KBM-7 (cell line): ENCODE results near the gene RGS16.

Source experiments
- DNase-seq: peaks from one replicate; pipeline ENCODE4 v3.0.0-alpha.2; 2015
- in situ Hi-C: fragments of 300-500 bp; cut with MboI; formaldehyde crosslinking; loops from 2 replicates; pipeline ENCODE4 v1.14.3; 2020; ENCODE audit warnings: low sequenced_read_pairs, low pct_unique_long_range_greater_than_20kb, mixed read lengths

RGS16 gene

DNA sequence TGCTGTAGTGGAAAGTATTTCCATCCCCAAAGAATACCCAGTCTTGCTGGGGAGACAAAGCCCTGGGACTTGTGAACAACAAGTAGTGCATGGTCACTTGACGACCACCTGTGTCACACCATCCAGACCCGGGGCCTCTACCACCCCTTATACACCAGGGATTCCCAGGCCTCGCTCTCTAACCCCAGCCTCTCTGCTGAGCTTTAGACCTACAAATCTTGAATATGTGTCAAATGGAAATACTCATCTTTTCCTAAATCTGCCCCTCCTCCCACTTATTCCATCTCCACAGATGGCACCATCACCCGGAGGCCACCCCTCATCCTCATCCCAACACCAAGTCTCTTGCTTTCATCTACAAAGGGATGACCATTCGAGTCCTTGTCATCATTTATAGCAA, 14.3 kb downstream of the RGS16 start:
- no peak for DNase-seq
- in situ Hi-C loops, result no loop called here

GRCh38 chr1:182589520-182589919, 14.7 kb downstream of the RGS16 start:
- DNase-seq, result no peak
- in situ Hi-C loops, result no loop called here

GRCh38 chr1:182588500-182589396, 15.4 kb downstream of the RGS16 start, which contains the start of gene RNASEL:
RNASEL (minus strand) TSS chr1:182589256; CDS start chr1:182586806, 2,450 bp downstream.
- in situ Hi-C loops, result no loop called here
- DNase-seq, result peak; percentile 70

GRCh38 chr1:182587666-182588499, 16.3 kb downstream of the RGS16 start:
- DNase-seq, result no peak
- in situ Hi-C loops, result no loop called here

- in situ Hi-C loops, result no loop called here
- no peak for DNase-seq
These were observed 17.1 kb downstream of the RGS16 start for GRCh38 chr1:182587093-182587492.

DNA sequence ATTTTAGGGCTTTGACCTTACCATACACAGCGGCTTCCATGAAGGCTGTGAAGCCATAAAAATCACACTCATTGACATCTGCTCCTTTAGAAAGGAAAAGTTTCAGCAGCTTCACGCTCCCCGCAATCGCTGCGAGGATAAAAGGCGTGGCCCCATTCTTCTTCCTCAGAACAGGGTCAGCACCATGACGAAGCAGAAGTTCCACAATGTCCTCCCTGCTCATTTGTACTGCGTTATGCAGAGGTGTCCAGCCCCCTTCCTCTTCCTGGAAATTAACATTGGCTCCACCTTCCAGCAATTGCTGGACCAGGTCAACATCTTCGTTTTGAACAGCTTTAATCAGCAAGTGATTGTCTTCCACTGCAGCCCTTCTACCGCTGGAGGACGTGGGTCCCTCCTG, 17.8 kb downstream of the RGS16 start:
- in situ Hi-C loops, result no loop called here
- no peak for DNase-seq

DNA sequence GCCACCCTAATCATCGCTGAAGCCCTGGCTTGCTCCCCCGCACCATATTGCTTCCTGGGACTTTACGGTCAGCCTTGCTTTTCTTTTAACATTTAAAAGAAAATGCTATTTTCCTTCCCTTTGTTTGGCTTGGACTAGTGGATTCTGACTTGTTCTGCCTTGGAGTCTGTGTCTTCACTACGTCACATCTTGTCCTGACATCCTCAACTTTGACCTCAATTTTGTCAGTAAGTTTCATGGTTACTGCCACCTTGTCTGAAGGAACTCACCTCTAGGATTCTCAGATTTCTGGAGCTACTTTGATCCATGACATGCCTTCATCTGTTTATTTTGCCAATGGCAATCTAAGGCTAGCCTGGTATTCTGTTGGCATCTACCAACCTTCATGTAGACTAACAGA, 19.4 kb downstream of the RGS16 start:
- in situ Hi-C loops, result no loop called here
- no peak for DNase-seq

GRCh38 chr1:182580736-182581135, 23.5 kb downstream of the RGS16 start:
- no peak for DNase-seq
- in situ Hi-C loops, result no loop called here

GRCh38 chr1:182575540-182576149, 28.5 kb downstream of the RGS16 start:
- DNase-seq, result no peak
- in situ Hi-C loops, result no loop called here

- in situ Hi-C loops, result no loop called here
- no peak for DNase-seq
These were observed 30.0 kb downstream of the RGS16 start for GRCh38 chr1:182574156-182574555.

GRCh38 chr1:182570611-182570970, 33.6 kb downstream of the RGS16 start:
- in situ Hi-C loops, result no loop called here

GRCh38 chr1:182569939-182570610, 34.1 kb downstream of the RGS16 start:
- in situ Hi-C loops, result no loop called here
- no peak for DNase-seq

More at GRCh38 chr1:182570611-182570970, 33.6 kb downstream of the RGS16 start:
- no peak for DNase-seq

- DNase-seq, result no peak
- in situ Hi-C loops, result no loop called here
These were observed 35.4 kb downstream of the RGS16 start for GRCh38 chr1:182568647-182569284.

DNA sequence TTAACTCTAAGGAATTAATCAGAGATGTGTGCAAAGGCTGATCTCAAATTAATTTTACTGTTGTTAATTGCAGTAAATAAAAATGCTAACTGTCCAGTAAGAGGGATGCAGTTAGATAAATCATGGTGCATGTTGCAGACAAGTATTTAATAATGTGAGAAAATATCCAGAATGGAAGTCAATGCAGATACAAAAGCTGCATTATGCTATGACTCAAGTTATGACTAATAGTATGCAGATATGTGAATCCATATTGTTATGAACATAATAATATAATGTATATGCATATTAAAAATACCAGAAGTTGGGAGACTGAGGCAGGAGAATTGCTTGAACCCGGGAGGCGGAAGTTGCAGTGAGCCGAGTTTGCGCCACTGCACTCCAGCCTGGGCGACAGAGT, 36.6 kb downstream of the RGS16 start:
- in situ Hi-C loops, result no loop called here
- DNase-seq, result no peak

DNA sequence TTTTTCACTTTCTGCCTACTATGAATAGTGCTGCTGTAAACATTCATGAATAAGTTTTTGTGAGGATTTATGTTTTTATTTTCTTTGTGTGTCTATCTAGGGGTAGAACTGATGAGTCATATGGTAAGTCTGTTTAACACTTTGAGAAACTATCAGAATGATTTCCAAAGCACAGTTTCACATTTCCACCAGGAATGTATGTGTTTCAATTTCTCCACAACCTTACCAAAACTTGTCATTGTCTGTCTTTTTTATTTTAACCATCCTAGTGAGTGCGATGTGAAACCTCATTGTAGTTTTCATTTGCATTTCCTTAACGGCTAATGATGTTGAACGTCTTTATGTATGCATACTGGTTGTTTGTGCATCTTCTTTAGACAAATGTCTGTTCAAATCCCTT, 38.7 kb downstream of the RGS16 start:
- in situ Hi-C loops, result no loop called here
- DNase-seq, result no peak

GRCh38 chr1:182564406-182565004, 39.7 kb downstream of the RGS16 start:
- in situ Hi-C loops, result no loop called here
- no peak for DNase-seq

- no peak for DNase-seq
These were observed 41.1 kb downstream of the RGS16 start for GRCh38 chr1:182563095-182563494.

GRCh38 chr1:182561456-182561855, 42.7 kb downstream of the RGS16 start:
- DNase-seq, result no peak
- in situ Hi-C loops, result no loop called here

More at GRCh38 chr1:182563095-182563494, 41.1 kb downstream of the RGS16 start:
- in situ Hi-C loops, result no loop called here
